Thyroid gland (tissue), 4 donors: Measurements from ENCODE around the gene ZCCHC10.

Experiments
- CTCF ChIP-seq, 6 experiments: fragments of 200-600 bp in 3 of 6; fragments of 450-650 bp in 3 of 6; sonication (generic) in 3 of 6; IDR thresholded peaks; one replicate each; pipeline ENCODE4 v1.5.1; 2016 to 2019; ENCODE audit warnings: antibody characterized with exemption in 6 of 6, mild to moderate bottlenecking in 2 of 6, inconsistent platforms in 1 of 6, moderate library complexity in 1 of 6
- POLR2A ChIP-seq, 2 donors: fragments of 450-650 bp; IDR thresholded peaks; one replicate each; pipeline ENCODE4 v1.6.1; 2017; ENCODE audit warnings: antibody characterized with exemption in 2 of 2, mild to moderate bottlenecking in 2 of 2, moderate library complexity in 1 of 2

GRCh38 chr5:132998556-132998955 lies 27.8 kb downstream of the ZCCHC10 start:
- TF ChIP-seq CTCF (IDR thresholded peaks at IDR 0.05) (no peak), POLR2A (IDR thresholded peaks at IDR 0.05) (no peak)
